Measurements from ENCODE around the gene AGTR2.

Gene AGTR2

GRCh38 chrX:116172976-116173375 lies 2.4 kb downstream of the AGTR2 start:
- H3K9me3 ChIP-seq (ENCODE audit: insufficient read depth, low read length) = no peaks in the 10 kb centered on the region
- H3K9me2 ChIP-seq (replicated peaks; ENCODE audit: insufficient read depth, low read length) = no peaks in the 10 kb centered on the region
- no peak overlapping the region for H3K27ac ChIP-seq (ENCODE audit: low read depth, low read length)
- no peak overlapping the region for H2AFZ ChIP-seq (ENCODE audit: low read depth, low read length, severe bottlenecking)
- no peak overlapping the region for H3K4me2 ChIP-seq (ENCODE audit: low read depth, low read length, poor library complexity, severe bottlenecking)
- no peaks in the 10 kb centered on the region for H3K79me2 ChIP-seq (ENCODE audit: insufficient read depth, low read length)
- H3K4me3 ChIP-seq (ENCODE audit: insufficient read depth, low read length, poor library complexity, severe bottlenecking) = no peak overlapping the region
- H3F3A ChIP-seq (ENCODE audit: insufficient read depth) = no peaks in the 10 kb centered on the region
- H3K9ac ChIP-seq (ENCODE audit: low read length) = no peak overlapping the region
- no peaks in the 10 kb centered on the region for H3K36me3 ChIP-seq (ENCODE audit: low read length)
- no peaks in the 10 kb centered on the region for H3K27me3 ChIP-seq (ENCODE audit: low read length)
- no peaks in the 10 kb centered on the region for H4K20me1 ChIP-seq (ENCODE audit: low read depth, low read length)
- TF ChIP-seq EZH2phosphoT487 (conservative IDR thresholded peaks at IDR 0.05; ENCODE audit: low read length) (no peak), CTCF (IDR thresholded peaks at IDR 0.05; ENCODE audit: insufficient read depth, low read length, poor library complexity, severe bottlenecking) (no peak)

- H3K4me2 ChIP-seq (ENCODE audit: low read depth, low read length, poor library complexity, severe bottlenecking) = no peak overlapping the region
- H3K9me3 ChIP-seq (ENCODE audit: insufficient read depth, low read length) = no peaks in the 10 kb centered on the region
- H3K79me2 ChIP-seq (ENCODE audit: insufficient read depth, low read length) = no peaks in the 10 kb centered on the region
- no peaks in the 10 kb centered on the region for H3K27me3 ChIP-seq (ENCODE audit: low read length)
- H3K27ac ChIP-seq (ENCODE audit: low read depth, low read length) = no peak overlapping the region
- H3K9ac ChIP-seq (ENCODE audit: low read length) = no peak overlapping the region
- H3K4me3 ChIP-seq (ENCODE audit: insufficient read depth, low read length, poor library complexity, severe bottlenecking) = no peak overlapping the region
- H3F3A ChIP-seq (ENCODE audit: insufficient read depth) = no peaks in the 10 kb centered on the region
- H3K36me3 ChIP-seq (ENCODE audit: low read length) = no peaks in the 10 kb centered on the region
- no peak overlapping the region for H2AFZ ChIP-seq (ENCODE audit: low read depth, low read length, severe bottlenecking)
- no peaks in the 10 kb centered on the region for H3K9me2 ChIP-seq (replicated peaks; ENCODE audit: insufficient read depth, low read length)
- no peaks in the 10 kb centered on the region for H4K20me1 ChIP-seq (ENCODE audit: low read depth, low read length)
- TF ChIP-seq EZH2phosphoT487 (conservative IDR thresholded peaks at IDR 0.05; ENCODE audit: low read length) (no peak), CTCF (IDR thresholded peaks at IDR 0.05; ENCODE audit: insufficient read depth, low read length, poor library complexity, severe bottlenecking) (no peak)
Measured at GRCh38 chrX:116181300-116181699, 10.8 kb downstream of the AGTR2 start.

DNA sequence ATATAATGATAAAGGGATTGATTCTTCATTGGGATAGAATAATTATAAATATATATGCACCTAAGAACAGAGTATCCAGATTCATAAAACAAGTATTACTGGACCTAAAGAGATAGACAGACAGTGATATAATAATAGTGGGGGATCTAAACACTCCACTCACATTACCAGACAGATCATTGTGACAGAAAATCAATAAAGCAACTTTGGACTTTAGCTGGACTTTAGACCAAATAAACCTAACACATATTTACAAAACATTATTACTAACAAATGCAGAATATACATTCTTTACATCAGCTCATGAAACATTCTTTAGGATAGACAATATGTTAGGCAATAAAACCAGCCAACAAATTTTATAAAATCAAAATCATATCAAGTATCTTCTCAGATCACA lies 14.6 kb downstream of the AGTR2 start:
- TF ChIP-seq CTCF (IDR thresholded peaks at IDR 0.05; ENCODE audit: insufficient read depth, low read length, poor library complexity, severe bottlenecking) (no peak), EZH2phosphoT487 (conservative IDR thresholded peaks at IDR 0.05; ENCODE audit: low read length) (no peak)
- no peak overlapping the region for H2AFZ ChIP-seq (ENCODE audit: low read depth, low read length, severe bottlenecking)
- H3K79me2 ChIP-seq (ENCODE audit: insufficient read depth, low read length) = no peaks in the 10 kb centered on the region
- H4K20me1 ChIP-seq (ENCODE audit: low read depth, low read length) = no peaks in the 10 kb centered on the region
- H3K4me3 ChIP-seq (ENCODE audit: insufficient read depth, low read length, poor library complexity, severe bottlenecking) = no peak overlapping the region
- H3K36me3 ChIP-seq (ENCODE audit: low read length) = no peaks in the 10 kb centered on the region
- H3K9ac ChIP-seq (ENCODE audit: low read length) = no peak overlapping the region
- no peaks in the 10 kb centered on the region for H3K9me3 ChIP-seq (ENCODE audit: insufficient read depth, low read length)
- no peaks in the 10 kb centered on the region for H3K27me3 ChIP-seq (ENCODE audit: low read length)
- H3F3A ChIP-seq (ENCODE audit: insufficient read depth) = no peaks in the 10 kb centered on the region
- no peak overlapping the region for H3K27ac ChIP-seq (ENCODE audit: low read depth, low read length)
- H3K4me2 ChIP-seq (ENCODE audit: low read depth, low read length, poor library complexity, severe bottlenecking) = no peak overlapping the region
- no peaks in the 10 kb centered on the region for H3K9me2 ChIP-seq (replicated peaks; ENCODE audit: insufficient read depth, low read length)

- no peak overlapping the region for H2AFZ ChIP-seq (ENCODE audit: low read depth, low read length, severe bottlenecking)
- no peaks in the 10 kb centered on the region for H3K9me3 ChIP-seq (ENCODE audit: insufficient read depth, low read length)
- H3K9me2 ChIP-seq (replicated peaks; ENCODE audit: insufficient read depth, low read length) = no peaks in the 10 kb centered on the region
- H3K9ac ChIP-seq (ENCODE audit: low read length) = no peak overlapping the region
- TF ChIP-seq CTCF (IDR thresholded peaks at IDR 0.05; ENCODE audit: insufficient read depth, low read length, poor library complexity, severe bottlenecking) = no peak
- TF ChIP-seq EZH2phosphoT487 (conservative IDR thresholded peaks at IDR 0.05; ENCODE audit: low read length) = no peak
- no peaks in the 10 kb centered on the region for H3K79me2 ChIP-seq (ENCODE audit: insufficient read depth, low read length)
- H4K20me1 ChIP-seq (ENCODE audit: low read depth, low read length) = no peaks in the 10 kb centered on the region
- H3K27ac ChIP-seq (ENCODE audit: low read depth, low read length) = no peak overlapping the region
- no peaks in the 10 kb centered on the region for H3F3A ChIP-seq (ENCODE audit: insufficient read depth)
- no peaks in the 10 kb centered on the region for H3K36me3 ChIP-seq (ENCODE audit: low read length)
- no peak overlapping the region for H3K4me2 ChIP-seq (ENCODE audit: low read depth, low read length, poor library complexity, severe bottlenecking)
- no peaks in the 10 kb centered on the region for H3K27me3 ChIP-seq (ENCODE audit: low read length)
- no peak overlapping the region for H3K4me3 ChIP-seq (ENCODE audit: insufficient read depth, low read length, poor library complexity, severe bottlenecking)
Measured at GRCh38 chrX:116194649-116195048, 24.1 kb downstream of the AGTR2 start.
